A673 (cell line): ENCODE data around the gene UMODL1. TPM values are rescaled to one million over a fixed set of nuclear protein-coding genes. Genes with fewer than 3 reads are reported as not detected.
A peak's percentile ranks its signal among the peaks of the same experiment; 100 is the strongest.

Experiments used
- Bru-seq: library from RNA; stranded (reverse); fragments of 400-500 nt; gene quantifications from one replicate; lab custom pipeline; 2021; lab: Mats Ljungman, UMichigan
- BruChase-seq, 2 experiments: library from RNA; stranded (reverse); fragments of 400-500 nt; gene quantifications; one replicate each; lab custom pipeline; 2021; lab: Mats Ljungman, UMichigan
- BruUV-seq: library from RNA; stranded (reverse); fragments of 400-500 nt; replicated peaks from 2 replicates; lab custom pipeline; 2021; lab: Mats Ljungman, UMichigan
- CTCF ChIA-PET: fragments of 300-600 bp; sonication (Branson Sonifier 250); formaldehyde crosslinking; loops from one replicate; lab custom pipeline; 2022; ENCODE audit warnings: antibody characterized with exemption; lab: Charles Lee
- POLR2A ChIA-PET: fragments of 300-600 bp; sonication (Branson Sonifier 250); formaldehyde crosslinking; loops from one replicate; lab custom pipeline; 2022; ENCODE audit warnings: antibody characterized with exemption; ENCODE audit not compliant: low non-redundant PET; lab: Charles Lee
- DNase-seq: peaks from one replicate; pipeline ENCODE4 v3.0.0-alpha.2; 2015; ENCODE audit warnings: low spot score
- H3K27ac ChIP-seq: fragments of 200-600 bp; sonication (generic); 2 replicates; pipeline ENCODE4 v1.5.1; 2016; ENCODE audit warnings: mixed run types, low read depth, mild to moderate bottlenecking, mixed read lengths, antibody characterized with exemption, low read length; ENCODE audit not compliant: poor library complexity, severe bottlenecking
- H3K27me3 ChIP-seq: fragments of 200-600 bp; sonication (generic); replicated peaks from 2 replicates; pipeline ENCODE4 v1.6.1; 2017; ENCODE audit warnings: mixed run types, low read depth, mild to moderate bottlenecking, mixed read lengths, antibody characterized with exemption, low read length; ENCODE audit not compliant: insufficient read depth, poor library complexity
- H3K36me3 ChIP-seq: fragments of 200-600 bp; sonication (generic); 2 replicates; pipeline ENCODE4 v1.6.1; 2016; ENCODE audit warnings: mixed run types, mild to moderate bottlenecking, mixed read lengths, antibody characterized with exemption, low read length; ENCODE audit not compliant: insufficient read depth, poor library complexity, severe bottlenecking
- H3K4me1 ChIP-seq: fragments of 200-600 bp; sonication (generic); 2 replicates; pipeline ENCODE4 v1.6.1; 2017; ENCODE audit warnings: mixed run types, mild to moderate bottlenecking, mixed read lengths, antibody characterized with exemption, low read length; ENCODE audit not compliant: insufficient read depth, poor library complexity, severe bottlenecking
- H3K4me3 ChIP-seq: fragments of 200-600 bp; sonication (generic); 2 replicates; pipeline ENCODE4 v1.5.1; 2016; ENCODE audit warnings: low read depth, mixed run types, mild to moderate bottlenecking, mixed read lengths, low read length; ENCODE audit not compliant: poor library complexity, severe bottlenecking
- H3K9me3 ChIP-seq: fragments of 200-600 bp; sonication (generic); 2 replicates; pipeline ENCODE4 v1.6.1; 2016; ENCODE audit warnings: mixed run types, low read depth, mild to moderate bottlenecking, mixed read lengths, antibody characterized with exemption, low read length; ENCODE audit not compliant: poor library complexity, severe bottlenecking
- CTCF ChIP-seq: fragments of 300-800, 200-600 bp; sonication (generic); conservative IDR thresholded peaks from 2 replicates; pipeline ENCODE4 v1.5.1; 2017; ENCODE audit warnings: low read depth, mild to moderate bottlenecking, antibody characterized with exemption, low read length, moderate library complexity, mixed read lengths
- EZH2 ChIP-seq: fragments of 200-600 bp; sonication (generic); IDR thresholded peaks from 2 replicates; pipeline ENCODE4 v1.6.1; 2017; ENCODE audit warnings: borderline replicate concordance, low read depth, mild to moderate bottlenecking, mixed read lengths, antibody characterized with exemption, low read length; ENCODE audit not compliant: poor library complexity, severe bottlenecking
- intact Hi-C: fragments of 100-400 bp; cut with micrococcal nuclease; formaldehyde crosslinking; loops from one replicate; pipeline ENCODE4 v1.10.0; 2022; ENCODE audit not compliant: unreplicated experiment
- long read RNA-seq: library from polyadenylated mRNA; stranded (forward); transcript quantifications from one replicate; pipeline ENCODE4 v2.0.0, GENCODE V29; 2022
- total RNA-seq: library from RNA; stranded (reverse); gene quantifications from 2 replicates; pipeline ENCODE4 v1.2.3, GENCODE V29; 2021

The UMODL1 gene
- total RNA-seq (not detected in 2 replicates), Bru-seq, nascent RNA (not detected), BruChase-seq, experiment 1, labeled RNA remaining after a 2-hour chase (percentile 1 among the genes with signal in this experiment), BruChase-seq, experiment 2, labeled RNA remaining after a 6-hour chase (percentile 1 among the genes with signal in this experiment)
- long read RNA-seq = 0 reads

GRCh38 chr21:42071146-42071737 is at the start of gene UMODL1:
TSS of gene UMODL1 (plus strand) at chr21:42071317. CDS start at chr21:42071317, 0 bp downstream.
- Histone ChIP-seq H3K27me3 (peaks cover 5% of the 10 kb centered on the region), H3K4me3 (no peak within 1 kb of the TSS), H3K36me3 (no peaks in the 10 kb centered on the region), H3K9me3 (no peaks in the 10 kb centered on the region), H3K4me1 (no peaks in the 10 kb centered on the region), H3K27ac (no peak within 1 kb of the TSS)
- TF ChIP-seq CTCF = no peak
- TF ChIP-seq EZH2 = no peak
- DNase-seq = no peak
- no TSS peak for BruUV-seq
- CTCF ChIA-PET = no interaction called here
- POLR2A ChIA-PET = no interaction called here
- intact Hi-C loops = no loop called here

- H3K27ac ChIP-seq = no peak overlapping the region
- no peaks in the 10 kb centered on the region for H3K9me3 ChIP-seq
- intact Hi-C loops = no loop called here
- ChIA-PET POLR2A (no interaction called here), CTCF (no interaction called here)
- TF ChIP-seq CTCF (no peak), EZH2 (no peak)
- H3K4me3 ChIP-seq = no peak overlapping the region
- no peaks in the 10 kb centered on the region for H3K27me3 ChIP-seq
- no peaks in the 10 kb centered on the region for H3K36me3 ChIP-seq
- no peaks in the 10 kb centered on the region for H3K4me1 ChIP-seq
- DNase-seq = no peak
- BruUV-seq = no TSS peak
Observed at GRCh38 chr21:42021371-42022090, 49.6 kb upstream of the UMODL1 start.

- POLR2A ChIA-PET = no interaction called here
- Histone ChIP-seq H3K36me3 (no peaks in the 10 kb centered on the region), H3K27ac (no peak overlapping the region), H3K4me1 (no peaks in the 10 kb centered on the region), H3K4me3 (no peak overlapping the region), H3K9me3 (no peaks in the 10 kb centered on the region), H3K27me3 (no peaks in the 10 kb centered on the region)
- CTCF ChIA-PET = no interaction called here
- no TSS peak for BruUV-seq
- TF ChIP-seq EZH2 (no peak), CTCF (no peak)
- DNase-seq = no peak
- intact Hi-C loops = no loop called here
Observed at GRCh38 chr21:42022091-42022430, 49.1 kb upstream of the UMODL1 start.
